Heart left ventricle (tissue), 16 donors: Measurements from ENCODE around the gene NAIF1. TPM values are rescaled to one million over a fixed set of nuclear protein-coding genes. Genes with fewer than 3 reads are reported as not detected.

Experiments
- ATAC-seq, 4 donors: fragments of 200-7000 bp; cut with Tn5 transposase; one replicate each; pipeline ENCODE4 v1.9.1; 2020 to 2022; ENCODE audit warnings: moderate library complexity in 4 of 4, mild to moderate bottlenecking in 3 of 4, moderate number of reproducible peaks in 1 of 4
- DNase-seq, 5 donors: peaks; one replicate each; pipeline ENCODE4 v3.0.0-alpha.2; 2020
- H3K27ac ChIP-seq, 12 donors: fragments of 200-600 bp; sonication (generic) in 4 of 12; one replicate each; pipeline versions ENCODE4 v1.5.0 to v1.8.0; 2016 to 2022; ENCODE audit warnings: mild to moderate bottlenecking in 2 of 12
- H3K27me3 ChIP-seq, 9 donors: fragments of 200-600 bp; sonication (generic) in 2 of 9; one replicate each; pipeline versions ENCODE4 v1.5.1 to v1.8.0; 2016 to 2022; ENCODE audit warnings: mild to moderate bottlenecking in 3 of 9
- H3K36me3 ChIP-seq, 9 donors: fragments of 200-600 bp; sonication (generic) in 2 of 9; one replicate each; pipeline versions ENCODE4 v1.5.0 to v1.8.0; 2018 to 2022; ENCODE audit warnings: mild to moderate bottlenecking in 2 of 9
- H3K4me1 ChIP-seq, 12 donors: fragments of 200-600 bp; sonication (generic) in 4 of 12; one replicate each; pipeline versions ENCODE4 v1.5.0 to v1.8.0; 2016 to 2022; ENCODE audit warnings: mild to moderate bottlenecking in 3 of 12
- H3K4me3 ChIP-seq, 12 donors: fragments of 200-600 bp; sonication (generic) in 4 of 12; one replicate each; pipeline versions ENCODE4 v1.5.0 to v1.8.0; 2017 to 2022; ENCODE audit warnings: mild to moderate bottlenecking in 9 of 12, moderate library complexity in 4 of 12
- H3K9me3 ChIP-seq, 12 donors: fragments of 200-600 bp; sonication (generic) in 4 of 12; one replicate each; pipeline versions ENCODE4 v1.5.0 to v1.8.0; 2016 to 2022; ENCODE audit warnings: mild to moderate bottlenecking in 1 of 12
- POLR2A ChIP-seq, 2 donors: fragments of 450-650 bp; IDR thresholded peaks; one replicate each; pipeline ENCODE4 v1.6.1; 2017; ENCODE audit warnings: antibody characterized with exemption in 2 of 2, mild to moderate bottlenecking in 2 of 2, moderate library complexity in 2 of 2
- WGBS, 4 donors: extraction: QIAGEN DNeasy Blood & Tissue Kit in 2 of 4; methylation state at CpG; one replicate each; pipeline versions ENCODE4 v1.1.5 to v1.1.7; 2013 to 2018; 5-methylcytosine and 5-hydroxymethylcytosine counted together
- intact Hi-C, 10 donors: fragments of 100-400 bp; cut with DNase I; formaldehyde crosslinking; loops; one replicate each; pipeline versions ENCODE4 v1.11.1 to v1.14.2; 2022
- long read RNA-seq, 3 donors: library from polyadenylated mRNA; unstranded; transcript quantifications; one replicate each; pipeline ENCODE4 v2.0.0, GENCODE V29; 2020 to 2021
- polyA plus RNA-seq, 2 donors: library from polyadenylated mRNA; stranded (reverse); fragments of 200-250 nt; gene quantifications; one replicate each; pipeline ENCODE4 v1.2.3, GENCODE V29; 2013
- total RNA-seq, 9 donors: library from RNA; depleted of rRNA in 2 of 9; stranded (reverse); fragments of >200 nt in 2 of 9; fragmentation: NEBNext Ultra II Directional in 3 of 9; extraction: Animal tissue kit (Norgen Biotek cat#: 25700) in 3 of 9; gene quantifications; one replicate each; pipeline versions ENCODE4 v1.1.0 to v1.2.4, GENCODE V29; 2016 to 2023
- TF ChIP-seq, protein P1 (sequence below), 12 donors: fragments of 200-600 bp; sonication (generic) in 4 of 12; IDR thresholded peaks; one replicate each; pipeline versions ENCODE4 v1.5.0 to v1.8.0; 2018 to 2022; ENCODE audit warnings: antibody characterized with exemption in 12 of 12, mild to moderate bottlenecking in 5 of 12
- donor health status: ischemic (EF 13 %, LVEDD 7.1; RV severe dilation, severe dysfunction).
- donor health status: healthy with polysubstance abuse.
- donor health status: DM: no; HTN: yes; CAD: no.
- donor health status: DM: no; HTN: no; CAD: no.
- donor health status: ischemic (EF 25% LVEDD 6.9; RV normal size, moderate dysfunction).
- donor health status: ischemic (EF 25% LVEDD 5.7; RV mildly dilated, moderate dysfunction).
- donor health status: healthy.
- donor health status: DM: yes; HTN: yes; CAD: no.
- donor health status: ischemic (EF 35%, LVEDD 5.7; RV mildly dilated, moderate dysfunction).
- donor health status: nonischemic (EF 11% LVEDD 7.7; RV severe dilation, severe dysfunction).
- donor health status: DM: yes; HTN: yes; CAD: no.
- donor health status: PGD.
- donor health status: ischemic (EF 29% LVEDD 5.4; RV normal size, mild dysfunction).
- donor health status: nonischemic (EF 23%, LVEDD 6.1; RV moderate dilation, normal function).

NAIF1 gene
- total RNA-seq (1 to 10 TPM; 3.5 to 8.9 (median 7.2) TPM), polyA plus RNA-seq (1 to 10 TPM; 4.0 to 5.0 TPM)
- long read RNA-seq, donor 1, partial matches to known transcripts: 0 of 10 reads
- long read RNA-seq, donor 1, other reads (novel, unspliced or antisense): 7 of 10 reads
- long read RNA-seq, donor 2, transcript NAIF1-201 (2 exons, 3,399 nt): major isoform, 5 of 6 reads
- long read RNA-seq, donor 2, partial matches to known transcripts: 0 of 6 reads
- long read RNA-seq, donor 2, other reads (novel, unspliced or antisense): 1 of 6 reads
- long read RNA-seq, donor 3, partial matches to known transcripts: 0 of 7 reads
- long read RNA-seq, donor 3, other reads (novel, unspliced or antisense): 5 of 7 reads

DNA sequence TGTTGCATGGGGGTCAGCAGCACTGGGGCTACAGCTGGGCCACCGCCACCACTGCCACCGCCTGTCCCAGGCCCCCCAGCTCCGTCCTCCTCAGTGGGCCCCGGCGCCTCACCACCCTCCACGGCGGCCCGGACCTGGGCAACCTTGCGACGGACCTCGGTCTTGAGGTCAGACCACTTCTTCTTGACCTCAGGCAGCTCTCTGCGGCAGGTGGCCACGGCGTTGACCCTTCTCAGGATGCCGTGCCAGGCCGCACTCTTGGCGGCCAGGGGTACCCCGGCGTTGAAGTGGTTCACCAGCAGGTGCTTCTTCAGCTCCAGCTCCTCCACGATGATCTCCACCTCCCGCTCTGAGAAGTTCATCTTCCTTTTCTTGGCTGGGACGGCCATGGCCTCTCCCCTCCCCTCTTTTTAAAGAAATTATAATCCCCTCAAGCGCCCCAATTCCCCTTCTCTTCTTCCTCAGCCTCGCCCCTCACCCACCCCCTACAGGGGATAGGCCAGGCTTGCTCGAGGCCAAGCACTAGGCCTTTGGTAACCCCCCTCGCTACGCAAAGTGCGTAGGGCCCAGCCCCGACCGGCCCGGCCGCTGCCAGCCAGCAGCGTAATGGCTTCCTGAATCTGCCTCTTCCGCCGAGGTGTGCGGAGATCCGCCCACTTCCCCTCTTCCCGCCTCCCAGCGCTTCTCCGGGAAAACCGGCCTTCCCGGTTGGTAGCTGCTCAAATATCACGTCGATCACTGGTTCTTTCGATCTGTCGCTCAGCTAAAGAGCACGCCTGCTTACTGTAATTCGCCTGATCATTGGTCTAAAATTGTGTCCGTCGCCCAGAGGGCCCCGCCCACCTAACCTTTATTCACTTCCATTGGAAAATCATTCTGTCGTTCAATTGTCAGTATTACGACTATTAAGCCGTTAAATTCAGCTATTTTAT lies at the start of gene NAIF1:
Gene NAIF1 (minus strand): TSS at position 608 of the 932 bp plus-strand sequence. CDS start 219 bp downstream, at position 389.
- peak; percentile 97 to 98 (median 97) for DNase-seq
- ATAC-seq: peak; percentile 83 to 91 (median 87)
- 18 to 36% (median 34%) methylated on average over 41 to 54 of the region's 54 CpGs for WGBS, 4 donors
- Histone ChIP-seq H3K4me3 (peak within 1 kb of the TSS; percentile 66 to 96 (median 80)), H3K27ac (peak within 1 kb of the TSS; percentile 91 to 99 (median 98)), H3K27me3 (no peaks in the 10 kb centered on the region), H3K36me3 (peaks cover 0 to 17% (median 12%) of the 10 kb centered on the region in 9 donors), H3K9me3 (no peaks in the 10 kb centered on the region), H3K4me1 (peaks cover 6 to 70% (median 40%) of the 10 kb centered on the region in 12 donors)
- intact Hi-C loops: no loop called here
- TF ChIP-seq, protein P1, sequence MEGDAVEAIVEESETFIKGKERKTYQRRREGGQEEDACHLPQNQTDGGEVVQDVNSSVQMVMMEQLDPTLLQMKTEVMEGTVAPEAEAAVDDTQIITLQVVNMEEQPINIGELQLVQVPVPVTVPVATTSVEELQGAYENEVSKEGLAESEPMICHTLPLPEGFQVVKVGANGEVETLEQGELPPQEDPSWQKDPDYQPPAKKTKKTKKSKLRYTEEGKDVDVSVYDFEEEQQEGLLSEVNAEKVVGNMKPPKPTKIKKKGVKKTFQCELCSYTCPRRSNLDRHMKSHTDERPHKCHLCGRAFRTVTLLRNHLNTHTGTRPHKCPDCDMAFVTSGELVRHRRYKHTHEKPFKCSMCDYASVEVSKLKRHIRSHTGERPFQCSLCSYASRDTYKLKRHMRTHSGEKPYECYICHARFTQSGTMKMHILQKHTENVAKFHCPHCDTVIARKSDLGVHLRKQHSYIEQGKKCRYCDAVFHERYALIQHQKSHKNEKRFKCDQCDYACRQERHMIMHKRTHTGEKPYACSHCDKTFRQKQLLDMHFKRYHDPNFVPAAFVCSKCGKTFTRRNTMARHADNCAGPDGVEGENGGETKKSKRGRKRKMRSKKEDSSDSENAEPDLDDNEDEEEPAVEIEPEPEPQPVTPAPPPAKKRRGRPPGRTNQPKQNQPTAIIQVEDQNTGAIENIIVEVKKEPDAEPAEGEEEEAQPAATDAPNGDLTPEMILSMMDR (IDR thresholded peaks at IDR 0.05): no peak
- peak in 1 of 2 donors; percentile 43 for TF ChIP-seq POLR2A (IDR thresholded peaks at IDR 0.05)

DNA sequence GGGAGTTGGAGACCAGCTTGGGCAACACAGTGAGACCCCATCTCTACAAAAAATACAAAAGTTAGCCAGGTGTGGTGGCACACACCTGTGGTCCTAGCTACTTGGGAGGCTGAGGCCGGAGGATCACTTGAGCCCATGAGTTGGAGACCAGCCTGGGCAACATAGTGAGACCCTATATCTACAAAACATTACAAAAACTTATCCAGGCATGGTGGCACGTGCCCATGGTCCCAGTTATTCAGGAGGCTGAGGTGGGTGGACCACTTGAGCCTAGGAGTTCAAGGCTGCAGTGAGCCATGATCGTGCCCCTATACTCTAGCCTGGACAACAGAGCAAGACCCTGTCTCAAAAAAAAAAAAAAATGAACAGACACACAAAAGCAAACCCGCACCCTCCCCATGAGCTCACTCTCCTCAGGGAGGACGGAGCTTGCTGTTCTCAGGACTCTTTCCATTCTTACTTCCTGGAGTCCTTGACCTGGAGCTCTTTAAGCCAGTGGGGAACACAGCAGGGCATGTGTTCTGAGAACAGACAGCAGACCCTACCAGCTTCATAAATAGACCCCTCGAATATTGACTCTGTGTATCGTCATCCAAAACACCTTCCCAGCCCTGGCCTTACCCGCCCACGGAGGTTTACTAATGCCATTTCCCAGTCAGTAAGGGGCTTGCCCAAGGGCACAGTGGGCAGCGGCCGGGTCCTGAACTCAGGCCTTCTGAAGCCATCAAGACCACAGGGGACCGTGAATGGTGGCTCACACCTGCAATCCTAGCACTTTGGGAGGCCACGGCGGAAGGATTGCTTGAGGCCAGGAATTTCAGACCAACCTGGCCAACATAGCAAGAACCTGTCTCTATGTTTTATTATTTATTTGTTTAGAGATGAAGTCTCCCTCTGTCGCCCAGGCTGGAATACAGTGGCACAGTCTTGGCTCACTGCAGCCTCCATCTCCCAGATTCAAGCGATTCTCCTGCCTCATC lies 49.3 kb upstream of the NAIF1 start:
- TF ChIP-seq, protein P1 (IDR thresholded peaks at IDR 0.05): no peak
- no peak for TF ChIP-seq POLR2A (IDR thresholded peaks at IDR 0.05)
- intact Hi-C loops: loop anchor here (2.0 to 5.0 kb wide), 5 partner anchors 34 to 174 kb away; no protein-coding TSS in a partner anchor
- Histone ChIP-seq H3K4me3 (no peak overlapping the region), H3K27me3 (no peaks in the 10 kb centered on the region), H3K9me3 (no peaks in the 10 kb centered on the region), H3K27ac (no peak overlapping the region), H3K4me1 (peaks cover 0 to 10% (median 6%) of the 10 kb centered on the region in 12 donors), H3K36me3 (peaks cover 0 to 37% (median 25%) of the 10 kb centered on the region in 9 donors)
- DNase-seq: peak in 3 of 5 donors; percentile 14 to 22 (median 18)
- ATAC-seq: no peak
- WGBS, 4 donors: 85 to 91% (median 87%) methylated on average over 14 to 16 of the region's 16 CpGs

- Histone ChIP-seq H3K4me3 (no peak overlapping the region), H3K4me1 (peaks cover 0 to 10% (median 6%) of the 10 kb centered on the region in 12 donors), H3K36me3 (peaks cover 0 to 29% (median 16%) of the 10 kb centered on the region in 9 donors), H3K27me3 (no peaks in the 10 kb centered on the region), H3K27ac (no peak overlapping the region), H3K9me3 (no peaks in the 10 kb centered on the region)
- ATAC-seq (no peak), DNase-seq (peak in 3 of 5 donors; percentile 16 to 33 (median 17))
- intact Hi-C loops: loop anchor here (2.0 to 5.0 kb wide), 5 partner anchors 33 to 173 kb away; no protein-coding TSS in a partner anchor
- WGBS, 4 donors: 89 to 94% (median 92%) methylated on average over 17 to 26 of the region's 26 CpGs
- no peak for TF ChIP-seq POLR2A (IDR thresholded peaks at IDR 0.05)
- TF ChIP-seq, protein P1 (IDR thresholded peaks at IDR 0.05): no peak
These were observed 48.3 kb upstream of the NAIF1 start for GRCh38 chr9:128115187-128116103.
